GM12801 (cell line): ENCODE results near the gene UNC13D.

Experiments
- TF ChIP-seq, protein P1 (sequence below): IDR thresholded peaks from one replicate; pipeline ENCODE4 v1.5.1; 2011; ENCODE audit warnings: control low read depth; ENCODE audit not compliant: insufficient read length; ENCODE audit errors: extremely low read depth

The UNC13D gene

DNA sequence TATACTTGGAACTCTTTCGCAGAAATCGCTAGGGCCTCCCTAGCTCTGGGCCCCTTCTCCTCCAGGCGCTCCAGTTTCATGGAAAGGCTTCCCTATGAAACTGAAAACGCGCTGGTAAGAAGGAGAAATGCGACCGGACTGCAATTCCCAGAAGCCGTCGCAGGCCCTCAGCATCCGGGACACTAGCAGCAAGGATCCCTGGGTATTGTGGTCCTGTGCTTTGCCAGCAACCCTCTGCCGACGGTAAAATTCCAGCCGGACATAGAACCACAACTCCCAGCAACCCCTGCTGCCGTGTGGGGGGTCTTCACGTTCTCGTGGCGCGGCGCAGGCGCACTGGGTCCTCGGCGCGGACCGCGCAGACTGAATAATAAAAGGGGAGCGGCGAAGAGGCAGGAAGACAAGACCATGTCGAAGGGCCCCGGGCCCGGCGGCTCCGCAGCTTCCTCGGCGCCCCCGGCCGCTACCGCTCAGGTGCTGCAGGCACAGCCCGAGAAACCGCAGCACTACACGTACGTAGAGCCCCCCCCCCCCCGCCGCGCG lies 59.7 kb downstream of the UNC13D start, which contains the start of gene UNK:
Gene UNK, plus strand, starts transcription at position 334 of the 543 bp plus-strand sequence. Its CDS starts 75 bp downstream, at position 409.
- TF ChIP-seq, protein P1, sequence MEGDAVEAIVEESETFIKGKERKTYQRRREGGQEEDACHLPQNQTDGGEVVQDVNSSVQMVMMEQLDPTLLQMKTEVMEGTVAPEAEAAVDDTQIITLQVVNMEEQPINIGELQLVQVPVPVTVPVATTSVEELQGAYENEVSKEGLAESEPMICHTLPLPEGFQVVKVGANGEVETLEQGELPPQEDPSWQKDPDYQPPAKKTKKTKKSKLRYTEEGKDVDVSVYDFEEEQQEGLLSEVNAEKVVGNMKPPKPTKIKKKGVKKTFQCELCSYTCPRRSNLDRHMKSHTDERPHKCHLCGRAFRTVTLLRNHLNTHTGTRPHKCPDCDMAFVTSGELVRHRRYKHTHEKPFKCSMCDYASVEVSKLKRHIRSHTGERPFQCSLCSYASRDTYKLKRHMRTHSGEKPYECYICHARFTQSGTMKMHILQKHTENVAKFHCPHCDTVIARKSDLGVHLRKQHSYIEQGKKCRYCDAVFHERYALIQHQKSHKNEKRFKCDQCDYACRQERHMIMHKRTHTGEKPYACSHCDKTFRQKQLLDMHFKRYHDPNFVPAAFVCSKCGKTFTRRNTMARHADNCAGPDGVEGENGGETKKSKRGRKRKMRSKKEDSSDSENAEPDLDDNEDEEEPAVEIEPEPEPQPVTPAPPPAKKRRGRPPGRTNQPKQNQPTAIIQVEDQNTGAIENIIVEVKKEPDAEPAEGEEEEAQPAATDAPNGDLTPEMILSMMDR = no peak

DNA sequence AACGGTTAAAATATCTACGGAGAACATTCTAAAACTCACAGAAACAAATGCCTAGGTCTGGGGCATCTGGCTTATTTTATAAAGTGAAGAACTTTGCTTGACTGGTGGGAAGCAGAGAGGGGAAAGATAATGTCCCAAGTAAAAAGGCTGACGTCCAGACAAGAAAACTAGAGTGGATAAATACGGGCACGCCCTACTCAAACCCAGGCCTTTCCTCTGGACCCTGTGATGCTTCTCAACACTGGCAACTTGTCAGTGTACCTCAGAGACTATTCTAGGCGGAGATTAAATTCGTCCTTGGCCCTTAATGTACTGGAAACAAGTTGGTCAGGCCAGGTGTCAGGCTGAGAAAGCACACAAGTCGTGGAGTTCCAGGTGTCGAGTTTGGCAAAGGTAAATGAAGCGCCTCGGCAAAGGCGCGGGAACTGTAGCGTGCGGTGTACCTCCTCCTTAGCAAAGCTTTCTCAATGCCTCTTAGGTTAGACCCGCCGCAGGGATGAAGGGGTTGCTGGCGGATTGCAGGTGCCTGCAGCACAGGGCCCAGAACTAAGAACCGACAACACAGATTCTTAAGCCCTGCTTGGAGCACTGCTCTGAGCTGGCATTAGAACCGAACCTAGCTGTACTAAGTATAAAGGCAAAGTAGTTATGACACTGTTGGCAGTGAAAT lies 60.3 kb downstream of the UNC13D start:
- TF ChIP-seq, protein P1 = no peak

DNA sequence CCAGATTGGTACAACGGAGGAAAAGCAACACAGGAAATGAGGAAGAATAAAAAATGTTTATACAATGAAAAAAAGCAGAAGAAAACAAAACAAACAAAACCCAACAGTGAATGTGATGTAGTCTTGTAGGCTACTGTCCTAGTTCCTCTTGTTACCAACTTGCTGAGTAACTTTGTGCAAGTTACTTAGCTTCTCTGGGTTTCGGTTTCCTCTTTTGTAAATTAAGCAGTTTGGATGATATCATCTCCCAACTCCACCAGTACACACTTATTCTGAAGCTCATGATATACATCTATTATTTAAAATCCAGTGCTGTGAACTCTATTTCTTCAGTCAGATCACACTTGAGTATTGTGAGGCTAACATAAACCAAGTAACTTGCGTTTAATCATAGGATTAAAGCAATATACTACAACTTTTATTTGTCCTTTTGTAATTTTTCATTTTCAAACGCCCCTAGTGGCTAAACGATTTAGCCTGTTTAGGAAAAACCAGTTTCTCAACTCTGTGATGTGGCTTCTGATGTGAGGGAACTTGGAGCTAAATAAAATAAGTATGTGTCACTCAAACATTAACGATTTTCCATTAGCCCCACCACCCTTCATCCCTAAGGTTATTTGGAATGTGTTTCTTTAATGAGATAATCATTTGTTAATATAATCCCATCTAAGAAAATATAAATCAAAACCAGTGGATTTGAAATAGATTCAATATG lies 61.0 kb downstream of the UNC13D start:
- TF ChIP-seq, protein P1 = no peak

DNA sequence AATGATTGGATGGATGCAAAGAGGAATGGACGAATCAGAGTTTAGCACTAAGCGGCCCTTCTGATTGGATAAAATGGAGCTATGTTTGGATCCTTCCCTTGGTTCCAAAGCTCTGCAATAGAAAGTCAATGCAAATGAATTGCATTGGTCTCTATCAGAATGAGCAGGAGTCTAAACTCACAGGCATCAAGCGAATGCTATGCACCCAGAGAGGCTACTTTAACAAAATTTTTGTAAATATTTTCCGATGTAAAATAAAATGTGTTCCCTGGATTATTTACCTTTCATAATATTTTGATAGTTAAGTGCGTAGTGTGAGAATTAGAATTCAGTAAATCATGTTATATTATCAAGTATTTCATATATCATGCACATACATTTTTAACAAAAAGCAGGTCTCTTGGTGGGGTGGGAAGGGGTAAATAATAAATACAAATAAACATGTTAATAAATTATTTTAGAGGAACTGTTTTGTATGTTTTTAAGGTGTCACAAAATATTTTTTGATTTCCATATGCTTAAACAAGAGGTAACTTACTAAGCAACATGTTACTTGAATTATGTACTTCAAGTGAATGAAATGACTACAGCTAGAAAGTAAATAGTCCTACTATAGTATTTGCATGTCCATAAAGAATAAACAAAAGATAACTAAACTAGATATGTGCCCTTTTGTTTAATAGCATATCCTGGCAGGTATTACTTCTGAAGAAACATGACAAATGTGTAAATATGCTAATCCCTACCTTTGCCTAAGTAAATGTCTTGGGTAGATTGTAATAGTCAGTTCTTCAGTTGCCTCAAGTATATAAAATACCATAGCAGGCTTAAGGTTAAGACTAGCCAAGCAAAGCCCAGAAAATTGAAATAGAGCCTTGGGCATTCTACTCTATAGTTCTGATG lies 64.0 kb downstream of the UNC13D start:
- TF ChIP-seq, protein P1 = no peak

DNA sequence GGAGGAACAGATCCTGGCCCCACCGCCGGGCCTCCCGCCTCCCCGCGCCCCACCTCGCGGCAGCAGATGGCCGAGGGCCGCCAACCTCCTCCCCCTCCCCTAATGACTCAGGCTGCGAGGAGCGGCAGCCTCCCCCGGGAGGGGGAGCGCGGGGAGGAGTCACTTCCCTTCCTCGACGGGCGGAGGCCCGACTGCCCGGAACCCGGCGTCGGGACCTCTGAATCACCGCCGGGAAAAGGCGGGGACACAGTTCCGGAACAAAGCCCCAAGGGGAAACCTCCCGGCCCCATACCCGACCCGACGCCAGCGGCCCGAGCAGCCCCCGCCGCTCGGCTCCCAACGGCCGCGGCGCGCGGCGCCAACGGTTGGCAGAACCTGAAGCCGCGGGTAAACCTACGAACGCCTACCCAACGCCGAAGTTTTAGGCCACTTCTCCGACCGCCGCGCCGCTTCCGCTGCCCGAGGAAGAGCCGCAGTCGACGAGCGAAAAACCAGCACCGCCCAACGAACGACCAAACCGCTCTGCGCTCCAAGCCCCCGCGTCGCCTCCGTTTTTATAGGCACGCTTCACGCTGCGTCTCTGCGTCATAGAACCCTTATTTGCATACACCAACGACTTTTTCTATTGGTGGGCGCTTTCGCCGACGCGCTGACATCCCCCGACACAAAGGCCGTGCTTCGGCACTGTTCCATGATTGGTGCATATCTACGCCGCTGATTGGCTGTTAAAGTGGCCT lies 64.8 kb downstream of the UNC13D start:
- TF ChIP-seq, protein P1 = no peak

DNA sequence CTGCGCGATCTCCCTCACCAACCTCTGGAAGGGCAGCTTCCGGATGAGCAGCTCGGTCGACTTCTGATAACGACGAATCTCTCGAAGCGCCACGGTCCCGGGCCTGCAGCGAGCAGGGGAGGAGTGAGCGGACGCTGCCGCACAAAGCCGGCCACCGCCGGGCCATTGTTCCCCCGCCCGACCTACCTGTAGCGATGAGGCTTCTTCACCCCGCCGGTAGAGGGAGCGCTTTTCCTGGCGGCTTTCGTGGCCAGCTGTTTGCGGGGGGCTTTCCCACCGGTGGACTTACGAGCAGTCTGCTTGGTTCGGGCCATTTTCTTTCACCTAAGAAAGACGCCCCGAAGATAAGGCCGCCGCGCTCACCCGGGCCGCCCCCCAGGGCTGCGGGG lies 65.3 kb downstream of the UNC13D start:
- TF ChIP-seq, protein P1 = no peak
